ENCODE results near the gene CGB1. TPM values are rescaled to one million over a fixed set of nuclear protein-coding genes. Genes with fewer than 3 reads are reported as not detected.

The CGB1 gene
- polyA plus RNA-seq, 1 of the 3 experiments (the other 2 are of a cell fraction) = not detected

- TF ChIP-seq MAX (IDR thresholded peaks at IDR 0.05; ENCODE audit: low read depth) = no peak
- TF ChIP-seq GATA2 (CRISPR knock-in tag; IDR thresholded peaks at IDR 0.05) = no peak
- no peak for TF ChIP-seq TAF1 (IDR thresholded peaks at IDR 0.05; ENCODE audit: borderline replicate concordance, low read depth, low read length)
- TF ChIP-seq MXI1 (IDR thresholded peaks at IDR 0.05; ENCODE audit: low read depth, low read length) = no peak
- TF ChIP-seq ELF1 (IDR thresholded peaks at IDR 0.05) = no peak
- TF ChIP-seq, protein P1, sequence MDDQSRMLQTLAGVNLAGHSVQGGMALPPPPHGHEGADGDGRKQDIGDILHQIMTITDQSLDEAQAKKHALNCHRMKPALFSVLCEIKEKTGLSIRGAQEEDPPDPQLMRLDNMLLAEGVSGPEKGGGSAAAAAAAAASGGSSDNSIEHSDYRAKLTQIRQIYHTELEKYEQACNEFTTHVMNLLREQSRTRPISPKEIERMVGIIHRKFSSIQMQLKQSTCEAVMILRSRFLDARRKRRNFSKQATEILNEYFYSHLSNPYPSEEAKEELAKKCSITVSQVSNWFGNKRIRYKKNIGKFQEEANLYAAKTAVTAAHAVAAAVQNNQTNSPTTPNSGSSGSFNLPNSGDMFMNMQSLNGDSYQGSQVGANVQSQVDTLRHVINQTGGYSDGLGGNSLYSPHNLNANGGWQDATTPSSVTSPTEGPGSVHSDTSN (IDR thresholded peaks at IDR 0.05) = no peak
- no peak for TF ChIP-seq GABPA (IDR thresholded peaks at IDR 0.05; ENCODE audit: low read depth)
- no peak for TF ChIP-seq EZH2phosphoT487 (IDR thresholded peaks at IDR 0.05; ENCODE audit: borderline replicate concordance, low read depth)
- no peak for TF ChIP-seq FOSL2 (IDR thresholded peaks at IDR 0.05; ENCODE audit: borderline replicate concordance, low read depth)
- TF ChIP-seq TCF12 (IDR thresholded peaks at IDR 0.05) = no peak
- no peak for TF ChIP-seq TEAD4 (IDR thresholded peaks at IDR 0.05; ENCODE audit: borderline replicate concordance, insufficient read depth)
- no peak overlapping the region for H3K9ac ChIP-seq
- no peak overlapping the region for H3K27ac ChIP-seq (ENCODE audit: low read depth in 2 of 2, low read length in 1 of 2)
- H3K4me3 ChIP-seq (ENCODE audit: low read depth in 2 of 2, low read length in 1 of 2) = no peak overlapping the region
- no peaks in the 10 kb centered on the region for H3K27me3 ChIP-seq (ENCODE audit: insufficient read depth)
- no peaks in the 10 kb centered on the region for H3K9me2 ChIP-seq
- DNase-seq = no peak
- peaks cover 12% of the 10 kb centered on the region for H3F3A ChIP-seq (replicated peaks; ENCODE audit: insufficient read depth)
- ChIA-PET CTCF (interaction anchor here (1.1 to 1.4 kb wide), 2 partner anchors 15 to 21 kb away, joined by 3 to 5 read pairs; partner anchors contain the start of gene RUVBL2), POLR2A (no interaction called here)
- peaks cover 0 to 24% of the 10 kb centered on the region in 2 experiments; a peak in 1 of 4 replicates for H3K4me1 ChIP-seq (ENCODE audit: control insufficient read depth in 1 of 2, insufficient read depth in 2 of 2, low read depth in 1 of 2, low read length in 1 of 2)
- H4K20me1 ChIP-seq (ENCODE audit: insufficient read depth) = no peaks in the 10 kb centered on the region
- no peak overlapping the region for H2AFZ ChIP-seq (ENCODE audit: low read depth)
- peaks cover 0 to 41% of the 10 kb centered on the region in 2 experiments for H3K36me3 ChIP-seq (replicated peaks in 1 of 2; ENCODE audit: control insufficient read depth in 1 of 2, insufficient read depth in 2 of 2, low read length in 1 of 2)
- H3K9me3 ChIP-seq = no peaks in the 10 kb centered on the region
- WGBS (ENCODE audit: low lambda C conversion rate) = 95% methylated on average over 16 of the region's 18 CpGs
- H3K4me2 ChIP-seq = no peak overlapping the region
- no peaks in the 10 kb centered on the region for H3K79me2 ChIP-seq (ENCODE audit: insufficient read depth)
Observed at GRCh38 chr19:49014870-49015255, 21.8 kb downstream of the CGB1 start.

GRCh38 chr19:49014123-49014869 lies 22.4 kb downstream of the CGB1 start:
- Histone ChIP-seq H3K27me3 (ENCODE audit: insufficient read depth) (no peaks in the 10 kb centered on the region), H3K27ac (ENCODE audit: low read depth in 2 of 2, low read length in 1 of 2) (no peak overlapping the region), H3K4me2 (no peak overlapping the region), H3K4me1 (ENCODE audit: control insufficient read depth in 1 of 2, insufficient read depth in 2 of 2, low read depth in 1 of 2, low read length in 1 of 2) (peaks cover 0 to 22% of the 10 kb centered on the region in 2 experiments; a peak in 1 of 4 replicates), H3K36me3 (replicated peaks in 1 of 2; ENCODE audit: control insufficient read depth in 1 of 2, insufficient read depth in 2 of 2, low read length in 1 of 2) (peaks cover 0 to 46% of the 10 kb centered on the region in 2 experiments), H3K9me3 (no peaks in the 10 kb centered on the region), H3F3A (replicated peaks; ENCODE audit: insufficient read depth) (peaks cover 10% of the 10 kb centered on the region), H3K4me3 (ENCODE audit: low read depth in 2 of 2, low read length in 1 of 2) (no peak overlapping the region), H2AFZ (ENCODE audit: low read depth) (no peak overlapping the region), H3K79me2 (ENCODE audit: insufficient read depth) (no peaks in the 10 kb centered on the region), H4K20me1 (ENCODE audit: insufficient read depth) (no peaks in the 10 kb centered on the region), H3K9ac (no peak overlapping the region), H3K9me2 (no peaks in the 10 kb centered on the region)
- TF ChIP-seq POLR2AphosphoS5 (IDR thresholded peaks at IDR 0.05; ENCODE audit: low read depth, low read length) (0 out of 2 replicates have a peak, but pooled peaks have one; percentile 5), NRF1 (IDR thresholded peaks at IDR 0.05; ENCODE audit: low read depth, low read length) (no peak), SMC3 (IDR thresholded peaks at IDR 0.05; ENCODE audit: low read depth, low read length) (no peak), GATA2 (CRISPR knock-in tag; IDR thresholded peaks at IDR 0.05) (no peak), YY1 (IDR thresholded peaks at IDR 0.05; ENCODE audit: low read depth) (no peak), ELF1 (IDR thresholded peaks at IDR 0.05) (no peak)
- TF ChIP-seq, protein P1 (IDR thresholded peaks at IDR 0.05) = no peak
- WGBS (ENCODE audit: low lambda C conversion rate) = 92% methylated on average over 16 of the region's 32 CpGs
- DNase-seq = no peak
- POLR2A ChIA-PET = no interaction called here
- CTCF ChIA-PET = interaction anchor here (1.1 to 8.6 kb wide), 2 partner anchors 15 to 21 kb away, joined by 5 to 68 read pairs; partner anchors contain the start of gene RUVBL2

Measured in SK-N-SH (cell line).